ENCODE results near the gene CREB3L2. TPM values are rescaled to one million over a fixed set of nuclear protein-coding genes. Genes with fewer than 3 reads are reported as not detected.

CREB3L2 gene
- total and polyA plus RNA-seq, 8 donors: 5.8 to 258 (median 23.6) TPM

- no peaks in the 10 kb centered on the region for H3K4me1 ChIP-seq
- H3K27ac ChIP-seq: no peak overlapping the region
- H3K4me3 ChIP-seq: no peak overlapping the region
- H3K27me3 ChIP-seq: no peaks in the 10 kb centered on the region
- TF ChIP-seq CTCF (IDR thresholded peaks at IDR 0.05): no peak
- no peak for TF ChIP-seq EP300 (IDR thresholded peaks at IDR 0.05)
- TF ChIP-seq POLR2A (IDR thresholded peaks at IDR 0.05): no peak
- TF ChIP-seq POLR2AphosphoS5 (IDR thresholded peaks at IDR 0.05): no peak
- no peak for DNase-seq
- H3K36me3 ChIP-seq: no peaks in the 10 kb centered on the region
- intact Hi-C loops (cut with DNase I; ENCODE audit: low total_unique reads): no loop called here
- WGBS, 5 donors: 27 to 42% (median 32%) methylated on average over 2 of the region's 2 CpGs
- no peaks in the 10 kb centered on the region for H3K9me3 ChIP-seq
Observed at GRCh38 chr7:138027100-138027499, 25.2 kb upstream of the CREB3L2 start.

- no peak overlapping the region for H3K27ac ChIP-seq
Observed at GRCh38 chr7:138025215-138026186, 23.6 kb upstream of the CREB3L2 start.

GRCh38 chr7:138024765-138025164, 22.9 kb upstream of the CREB3L2 start:
- no peaks in the 10 kb centered on the region for H3K27me3 ChIP-seq
- no peak overlapping the region for H3K27ac ChIP-seq
- H3K4me1 ChIP-seq: no peaks in the 10 kb centered on the region
- no peak overlapping the region for H3K4me3 ChIP-seq
- WGBS, 5 donors: 85 to 91% (median 90%) methylated on average over 4 of the region's 4 CpGs
- DNase-seq: no peak
- H3K36me3 ChIP-seq: no peaks in the 10 kb centered on the region
- TF ChIP-seq CTCF (IDR thresholded peaks at IDR 0.05) (no peak), EP300 (IDR thresholded peaks at IDR 0.05) (no peak), POLR2AphosphoS5 (IDR thresholded peaks at IDR 0.05) (no peak), POLR2A (IDR thresholded peaks at IDR 0.05) (no peak)
- intact Hi-C loops (cut with DNase I; ENCODE audit: low total_unique reads): no loop called here
- H3K9me3 ChIP-seq: no peaks in the 10 kb centered on the region

More at GRCh38 chr7:138025215-138026186, 23.6 kb upstream of the CREB3L2 start:
- no peak overlapping the region for H3K4me3 ChIP-seq
- H3K27me3 ChIP-seq: no peaks in the 10 kb centered on the region
- H3K9me3 ChIP-seq: no peaks in the 10 kb centered on the region
- no peaks in the 10 kb centered on the region for H3K36me3 ChIP-seq
- intact Hi-C loops (cut with DNase I; ENCODE audit: low total_unique reads): no loop called here
- WGBS, 5 donors: 90 to 100% (median 96%) methylated on average over 1 of the region's 1 CpG
- no peaks in the 10 kb centered on the region for H3K4me1 ChIP-seq
- no peak for DNase-seq
- TF ChIP-seq POLR2AphosphoS5 (IDR thresholded peaks at IDR 0.05) (no peak), EP300 (IDR thresholded peaks at IDR 0.05) (no peak), POLR2A (IDR thresholded peaks at IDR 0.05) (no peak), CTCF (IDR thresholded peaks at IDR 0.05) (no peak)

GRCh38 chr7:138024343-138024691, 22.4 kb upstream of the CREB3L2 start:
- intact Hi-C loops (cut with DNase I; ENCODE audit: low total_unique reads): no loop called here
- no peak for DNase-seq
- no peak overlapping the region for H3K4me3 ChIP-seq
- H3K36me3 ChIP-seq: no peaks in the 10 kb centered on the region
- H3K9me3 ChIP-seq: no peaks in the 10 kb centered on the region
- H3K27me3 ChIP-seq: no peaks in the 10 kb centered on the region
- H3K27ac ChIP-seq: no peak overlapping the region
- no peaks in the 10 kb centered on the region for H3K4me1 ChIP-seq
- TF ChIP-seq CTCF (IDR thresholded peaks at IDR 0.05) (no peak), EP300 (IDR thresholded peaks at IDR 0.05) (no peak), POLR2A (IDR thresholded peaks at IDR 0.05) (no peak)
